ENCODE measurements around the gene NLRP3. TPM values are rescaled to one million over a fixed set of nuclear protein-coding genes. Genes with fewer than 3 reads are reported as not detected.

NLRP3 gene
- total RNA-seq, 1 experiment from 2014 or later: 0.16 TPM

GRCh38 chr1:247421074-247421473 is 5.1 kb downstream of the NLRP3 start:
- no peak for DNase-seq (ENCODE audit: low read depth, low spot score)
- in situ Hi-C loops (cut with HindIII; ENCODE audit: low pct_unique_long_range_greater_than_20kb, low sequenced_read_pairs): no loop called here

GRCh38 chr1:247429496-247429895 is 13.5 kb downstream of the NLRP3 start:
- DNase-seq (ENCODE audit: low read depth, low spot score): no peak
- in situ Hi-C loops (cut with HindIII; ENCODE audit: low pct_unique_long_range_greater_than_20kb, low sequenced_read_pairs): no loop called here

- in situ Hi-C loops (cut with HindIII; ENCODE audit: low pct_unique_long_range_greater_than_20kb, low sequenced_read_pairs): no loop called here
- DNase-seq (ENCODE audit: low read depth, low spot score): no peak
These were observed 14.5 kb downstream of the NLRP3 start for GRCh38 chr1:247430434-247430833.

GRCh38 chr1:247431643-247432042 is 15.7 kb downstream of the NLRP3 start:
- no peak for DNase-seq (ENCODE audit: low read depth, low spot score)
- in situ Hi-C loops (cut with HindIII; ENCODE audit: low pct_unique_long_range_greater_than_20kb, low sequenced_read_pairs): no loop called here

GRCh38 chr1:247434005-247434404 is 18.0 kb downstream of the NLRP3 start:
- DNase-seq (ENCODE audit: low read depth, low spot score): no peak
- in situ Hi-C loops (cut with HindIII; ENCODE audit: low pct_unique_long_range_greater_than_20kb, low sequenced_read_pairs): no loop called here

- in situ Hi-C loops (cut with HindIII; ENCODE audit: low pct_unique_long_range_greater_than_20kb, low sequenced_read_pairs): no loop called here
These were observed 19.2 kb downstream of the NLRP3 start for GRCh38 chr1:247435030-247435758.

GRCh38 chr1:247435759-247436147 is 19.8 kb downstream of the NLRP3 start:
- in situ Hi-C loops (cut with HindIII; ENCODE audit: low pct_unique_long_range_greater_than_20kb, low sequenced_read_pairs): no loop called here
- no peak for DNase-seq (ENCODE audit: low read depth, low spot score)

More at GRCh38 chr1:247435030-247435758, 19.2 kb downstream of the NLRP3 start:
- DNase-seq (ENCODE audit: low read depth, low spot score): no peak

- DNase-seq (ENCODE audit: low read depth, low spot score): no peak
- in situ Hi-C loops (cut with HindIII; ENCODE audit: low pct_unique_long_range_greater_than_20kb, low sequenced_read_pairs): no loop called here
These were observed 21.9 kb downstream of the NLRP3 start for GRCh38 chr1:247437551-247438505.

- no peak for DNase-seq (ENCODE audit: low read depth, low spot score)
- in situ Hi-C loops (cut with HindIII; ENCODE audit: low pct_unique_long_range_greater_than_20kb, low sequenced_read_pairs): no loop called here
These were observed 24.1 kb downstream of the NLRP3 start for GRCh38 chr1:247440001-247440620.

GRCh38 chr1:247441606-247442005 is 25.6 kb downstream of the NLRP3 start:
- in situ Hi-C loops (cut with HindIII; ENCODE audit: low pct_unique_long_range_greater_than_20kb, low sequenced_read_pairs): no loop called here
- no peak for DNase-seq (ENCODE audit: low read depth, low spot score)

GRCh38 chr1:247442164-247442563 is 26.2 kb downstream of the NLRP3 start:
- in situ Hi-C loops (cut with HindIII; ENCODE audit: low pct_unique_long_range_greater_than_20kb, low sequenced_read_pairs): no loop called here
- DNase-seq (ENCODE audit: low read depth, low spot score): no peak

GRCh38 chr1:247443641-247444040 is 27.7 kb downstream of the NLRP3 start:
- in situ Hi-C loops (cut with HindIII; ENCODE audit: low pct_unique_long_range_greater_than_20kb, low sequenced_read_pairs): no loop called here
- no peak for DNase-seq (ENCODE audit: low read depth, low spot score)

GRCh38 chr1:247444571-247444970 is 28.6 kb downstream of the NLRP3 start:
- DNase-seq (ENCODE audit: low read depth, low spot score): no peak
- in situ Hi-C loops (cut with HindIII; ENCODE audit: low pct_unique_long_range_greater_than_20kb, low sequenced_read_pairs): no loop called here

- in situ Hi-C loops (cut with HindIII; ENCODE audit: low pct_unique_long_range_greater_than_20kb, low sequenced_read_pairs): no loop called here
- DNase-seq (ENCODE audit: low read depth, low spot score): no peak
These were observed 29.8 kb downstream of the NLRP3 start for GRCh38 chr1:247445526-247446356.

- in situ Hi-C loops (cut with HindIII; ENCODE audit: low pct_unique_long_range_greater_than_20kb, low sequenced_read_pairs): no loop called here
These were observed 31.4 kb downstream of the NLRP3 start for GRCh38 chr1:247447162-247447909.

GRCh38 chr1:247448107-247448791 is 32.3 kb downstream of the NLRP3 start:
- in situ Hi-C loops (cut with HindIII; ENCODE audit: low pct_unique_long_range_greater_than_20kb, low sequenced_read_pairs): no loop called here
- DNase-seq (ENCODE audit: low read depth, low spot score): peak; percentile 53

More at GRCh38 chr1:247447162-247447909, 31.4 kb downstream of the NLRP3 start:
- no peak for DNase-seq (ENCODE audit: low read depth, low spot score)
